GM18507 (cell line): ENCODE results near the gene RILP.

Source experiments
- DNase-seq: peaks from one replicate; pipeline ENCODE4 v3.0.0; 2011; ENCODE audit warnings: low read depth; ENCODE audit not compliant: insufficient read length; ENCODE audit errors: extremely low spot score
- FAIRE-seq: peaks from 2 replicates; lab custom pipeline; 2011; peaks lifted over from hg19 to GRCh38; lab: Jason Lieb, UNC

Gene RILP

DNA sequence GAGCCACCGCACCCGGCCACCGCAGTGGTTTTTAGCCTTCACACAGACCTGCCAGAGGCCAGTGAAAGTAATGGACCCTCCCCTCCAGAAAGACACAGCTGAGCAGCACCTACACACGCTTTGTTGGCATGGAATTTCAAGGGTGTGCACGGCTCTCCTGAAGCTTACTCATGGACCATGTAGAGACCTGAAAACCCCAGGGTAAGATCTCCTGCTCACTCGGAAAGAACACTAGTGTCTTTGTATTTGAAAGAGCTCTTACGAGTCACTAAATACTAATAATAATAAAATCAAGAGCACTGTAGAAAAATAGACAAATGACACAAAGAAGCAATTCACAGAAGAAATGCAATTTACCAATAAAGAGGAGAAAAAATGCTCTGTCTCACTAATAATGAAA is 41.0 kb downstream of the RILP start:
- FAIRE-seq: no peak
- no peak for DNase-seq

DNA sequence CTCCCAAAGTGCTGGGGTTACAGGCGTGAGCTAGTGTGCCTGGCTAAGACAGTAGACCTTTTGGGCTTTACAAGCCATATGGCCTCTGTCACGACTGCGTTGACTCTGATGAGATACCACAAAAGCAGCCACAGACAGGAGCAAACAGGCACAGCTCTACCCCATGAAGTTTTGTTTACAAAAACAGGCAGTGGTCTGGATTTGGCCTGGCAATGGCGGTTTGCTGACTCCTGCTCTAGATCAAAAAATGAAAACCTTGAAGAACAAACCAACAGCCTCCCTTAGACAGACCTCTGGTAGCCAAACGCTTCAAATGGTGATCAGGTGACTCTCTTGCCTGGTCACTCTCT is 41.7 kb downstream of the RILP start:
- DNase-seq: no peak
- FAIRE-seq: no peak

DNA sequence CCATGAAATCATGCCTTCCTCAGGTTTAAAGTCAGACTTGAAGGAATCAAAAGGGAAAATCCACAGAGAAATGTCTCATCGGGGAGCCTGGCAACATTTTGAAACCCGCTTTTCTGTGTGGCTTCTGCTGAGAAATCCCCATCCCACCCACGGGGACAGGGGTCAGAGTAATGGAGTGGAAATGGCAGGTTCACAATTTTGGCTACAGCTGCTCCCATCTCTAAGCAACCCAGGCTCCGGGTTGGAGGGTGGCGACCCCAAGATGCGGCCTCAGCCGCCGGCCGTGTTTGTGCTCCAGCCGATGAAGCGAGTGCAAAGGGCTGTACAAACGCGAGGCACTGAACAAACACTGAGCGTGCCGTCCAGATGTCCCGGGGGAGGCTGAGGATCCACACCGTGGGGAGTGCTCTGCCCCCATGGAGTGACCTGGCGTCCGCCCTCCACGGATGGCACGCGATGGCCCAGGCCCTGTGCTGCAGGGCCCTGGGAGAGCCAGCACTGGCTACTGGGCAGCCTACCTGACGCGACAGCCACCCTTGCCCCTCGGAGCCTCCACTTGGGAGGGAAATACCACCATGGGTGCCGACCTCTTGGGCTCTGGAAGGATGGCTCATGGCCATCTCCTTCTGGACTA is 43.2 kb downstream of the RILP start:
- DNase-seq (no peak), FAIRE-seq (peak; percentile 49)

DNA sequence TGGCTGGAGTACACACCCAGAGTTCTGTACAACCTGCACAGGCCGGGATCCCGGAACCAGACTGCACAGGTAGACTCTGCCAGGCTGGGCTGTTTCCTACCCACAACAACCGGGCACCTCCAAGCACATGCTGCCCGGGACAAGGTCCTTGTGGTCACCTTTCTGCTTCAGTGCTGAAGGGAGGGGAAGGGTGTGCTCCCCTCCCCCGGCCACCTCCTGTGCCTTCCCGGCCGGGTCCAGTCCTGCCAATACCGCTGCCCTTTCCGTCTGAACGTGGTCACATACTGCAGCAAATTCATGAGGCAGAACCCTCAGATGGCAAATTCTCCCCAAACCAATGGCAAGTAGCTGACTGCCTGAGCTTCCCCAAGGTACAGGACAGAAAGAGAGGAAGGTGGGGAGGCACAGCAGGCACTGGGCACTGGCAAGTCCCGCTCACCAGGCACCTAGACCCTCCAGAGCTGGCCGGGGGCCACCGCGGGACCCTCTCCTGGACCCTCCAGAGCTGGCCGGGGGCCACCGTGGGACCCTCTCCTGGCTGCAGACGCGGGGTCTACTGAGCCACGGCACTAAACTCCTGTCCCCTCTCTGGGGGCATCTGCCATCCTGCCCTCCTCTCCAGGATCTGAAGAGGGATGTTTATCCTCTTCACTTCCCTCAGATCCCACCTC is 43.9 kb downstream of the RILP start:
- FAIRE-seq: no peak
- DNase-seq: no peak

DNA sequence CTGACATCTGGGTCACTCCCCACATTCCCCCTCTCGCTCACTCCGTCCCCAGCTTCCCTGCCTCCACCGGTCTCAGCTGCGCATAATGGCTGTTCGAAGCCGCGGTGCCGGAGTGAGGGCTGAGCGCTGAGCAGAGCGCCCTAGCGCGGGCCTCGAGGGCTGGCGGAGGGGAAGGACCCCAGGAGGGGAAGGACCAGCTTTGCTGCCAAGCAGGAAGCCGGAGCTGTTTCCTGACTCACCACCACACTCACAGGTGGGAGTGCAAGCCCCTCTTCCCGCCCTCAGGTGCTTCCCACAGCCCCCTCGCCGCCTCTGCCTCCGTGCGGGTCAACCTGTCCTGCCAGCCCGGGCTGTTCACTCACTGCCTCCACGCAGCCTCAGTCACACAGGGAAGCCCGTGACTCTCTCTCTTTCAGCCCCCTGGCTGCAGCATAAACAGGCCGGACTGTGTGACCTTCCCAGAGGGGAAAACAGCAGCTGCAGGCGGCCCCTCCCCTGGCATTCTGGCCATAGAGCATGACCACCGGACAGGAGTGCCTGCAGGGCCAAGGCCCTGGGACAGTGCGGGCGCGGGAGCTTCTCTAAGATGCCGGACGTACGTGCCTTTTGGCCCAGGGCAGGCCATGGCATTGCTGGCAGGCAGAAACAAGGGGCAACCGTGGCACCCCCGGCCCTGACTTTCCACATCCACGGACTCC is 44.7 kb downstream of the RILP start:
- no peak for FAIRE-seq
- no peak for DNase-seq

DNA sequence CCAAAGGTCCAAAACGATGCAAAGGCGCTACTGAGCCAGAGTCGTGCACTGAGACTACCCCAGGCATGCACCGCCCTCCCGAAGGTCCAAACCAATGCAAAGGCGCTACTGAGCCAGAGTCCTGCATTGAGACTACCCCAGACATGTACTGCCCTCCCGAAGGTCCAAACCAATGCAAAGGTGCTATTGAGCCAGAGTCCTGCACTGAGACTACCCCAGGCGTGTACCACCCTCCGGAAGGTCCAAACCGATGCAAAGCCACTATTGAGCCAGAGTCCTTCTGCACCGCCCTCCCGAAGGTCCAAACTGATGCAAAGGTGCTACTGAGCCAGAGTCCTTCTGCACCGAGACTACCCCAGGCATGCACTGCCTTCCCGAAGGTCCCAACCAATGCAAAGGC is 48.1 kb downstream of the RILP start:
- DNase-seq (no peak), FAIRE-seq (no peak)

- DNase-seq: no peak
- no peak for FAIRE-seq
These were observed 51.1 kb downstream of the RILP start for GRCh38 chr17:1598399-1599095.

DNA sequence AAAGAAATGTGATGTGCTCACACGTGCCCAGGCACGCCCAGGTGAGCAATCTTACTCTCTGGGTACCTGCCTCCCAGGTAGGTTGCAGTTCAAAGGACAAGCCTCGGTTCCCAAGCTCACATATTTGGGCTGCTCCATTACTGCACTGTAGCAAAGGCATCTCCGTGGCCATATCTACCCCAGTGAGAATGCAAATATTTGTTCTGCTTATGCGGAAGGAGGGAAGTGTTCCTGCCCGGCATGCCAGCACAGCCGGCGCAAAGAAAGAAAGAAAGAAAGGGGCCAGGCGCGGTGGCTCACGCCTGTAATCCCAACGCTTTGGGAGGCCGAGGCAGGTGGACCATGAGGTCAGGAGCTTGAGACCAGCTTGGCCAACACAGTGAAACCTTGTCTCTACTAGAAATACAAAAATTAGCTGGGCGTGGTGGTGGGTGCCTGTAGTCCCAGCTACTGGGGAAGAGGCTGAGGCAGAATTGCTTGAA is 51.8 kb downstream of the RILP start:
- no peak for DNase-seq
- no peak for FAIRE-seq
